ENCODE results near the gene TMEM132C.

The TMEM132C gene

DNA sequence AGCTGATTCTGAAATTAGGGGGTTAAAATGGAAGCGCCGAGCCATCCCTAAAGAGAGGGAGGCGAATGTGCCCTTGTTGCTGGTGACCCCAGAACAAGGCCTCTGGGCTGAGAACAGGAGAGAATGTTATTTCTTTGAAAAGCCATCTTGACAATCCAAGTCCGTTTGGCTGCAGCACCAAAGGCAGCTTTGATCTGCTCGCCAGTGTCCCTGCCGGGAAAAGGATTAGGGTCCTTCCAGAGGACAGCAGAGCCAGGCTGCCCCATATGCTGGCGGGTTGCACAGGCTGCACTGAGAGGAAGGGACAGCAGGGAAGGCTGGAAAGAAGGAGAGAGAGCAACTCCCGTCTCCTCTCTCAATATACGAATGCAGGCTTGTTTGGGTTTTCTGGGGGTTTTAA is 141.7 kb downstream of the TMEM132C start:
- Histone ChIP-seq H3K36me3 (ENCODE audit: control insufficient read depth in 2 of 2, insufficient read depth in 1 of 2, low read length in 2 of 2) (no peaks in the 10 kb centered on the region), H3K4me3 (ENCODE audit: low read depth, low read length) (no peak overlapping the region), H3K4me1 (ENCODE audit: control insufficient read depth, insufficient read depth, low read length) (no peaks in the 10 kb centered on the region), H3K27ac (ENCODE audit: extremely low read depth, low read depth, low read length) (no peak overlapping the region), H3K9me3 (ENCODE audit: control insufficient read depth, insufficient read depth, low read depth, low read length) (no peaks in the 10 kb centered on the region)
- TF ChIP-seq ZNF501 (tag by site-specific recombination; IDR thresholded peaks at IDR 0.05) (no peak), ZNF701 (tag by site-specific recombination; IDR thresholded peaks at IDR 0.05) (no peak), ZNF341 (tag by site-specific recombination; IDR thresholded peaks at IDR 0.05; ENCODE audit: low read depth) (no peak), ZNF626 (tag by site-specific recombination; IDR thresholded peaks at IDR 0.05) (no peak)
- TF ChIP-seq, protein P1, sequence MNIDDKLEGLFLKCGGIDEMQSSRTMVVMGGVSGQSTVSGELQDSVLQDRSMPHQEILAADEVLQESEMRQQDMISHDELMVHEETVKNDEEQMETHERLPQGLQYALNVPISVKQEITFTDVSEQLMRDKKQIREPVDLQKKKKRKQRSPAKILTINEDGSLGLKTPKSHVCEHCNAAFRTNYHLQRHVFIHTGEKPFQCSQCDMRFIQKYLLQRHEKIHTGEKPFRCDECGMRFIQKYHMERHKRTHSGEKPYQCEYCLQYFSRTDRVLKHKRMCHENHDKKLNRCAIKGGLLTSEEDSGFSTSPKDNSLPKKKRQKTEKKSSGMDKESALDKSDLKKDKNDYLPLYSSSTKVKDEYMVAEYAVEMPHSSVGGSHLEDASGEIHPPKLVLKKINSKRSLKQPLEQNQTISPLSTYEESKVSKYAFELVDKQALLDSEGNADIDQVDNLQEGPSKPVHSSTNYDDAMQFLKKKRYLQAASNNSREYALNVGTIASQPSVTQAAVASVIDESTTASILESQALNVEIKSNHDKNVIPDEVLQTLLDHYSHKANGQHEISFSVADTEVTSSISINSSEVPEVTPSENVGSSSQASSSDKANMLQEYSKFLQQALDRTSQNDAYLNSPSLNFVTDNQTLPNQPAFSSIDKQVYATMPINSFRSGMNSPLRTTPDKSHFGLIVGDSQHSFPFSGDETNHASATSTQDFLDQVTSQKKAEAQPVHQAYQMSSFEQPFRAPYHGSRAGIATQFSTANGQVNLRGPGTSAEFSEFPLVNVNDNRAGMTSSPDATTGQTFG (tag by site-specific recombination; IDR thresholded peaks at IDR 0.05; ENCODE audit: borderline replicate concordance): no peak
- TF ChIP-seq, protein P2, sequence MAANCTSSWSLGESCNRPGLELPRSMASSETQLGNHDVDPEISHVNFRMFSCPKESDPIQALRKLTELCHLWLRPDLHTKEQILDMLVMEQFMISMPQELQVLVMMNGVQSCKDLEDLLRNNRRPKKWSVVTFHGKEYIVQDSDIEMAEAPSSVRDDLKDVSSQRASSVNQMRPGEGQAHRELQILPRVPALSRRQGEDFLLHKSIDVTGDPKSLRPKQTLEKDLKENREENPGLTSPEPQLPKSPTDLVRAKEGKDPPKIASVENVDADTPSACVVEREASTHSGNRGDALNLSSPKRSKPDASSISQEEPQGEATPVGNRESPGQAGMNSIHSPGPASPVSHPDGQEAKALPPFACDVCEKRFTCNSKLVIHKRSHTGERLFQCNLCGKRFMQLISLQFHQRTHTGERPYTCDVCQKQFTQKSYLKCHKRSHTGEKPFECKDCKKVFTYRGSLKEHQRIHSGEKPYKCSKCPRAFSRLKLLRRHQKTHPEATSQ (tag by site-specific recombination; IDR thresholded peaks at IDR 0.05): no peak
- ChIA-PET POLR2A (no interaction called here), CTCF (no interaction called here)

DNA sequence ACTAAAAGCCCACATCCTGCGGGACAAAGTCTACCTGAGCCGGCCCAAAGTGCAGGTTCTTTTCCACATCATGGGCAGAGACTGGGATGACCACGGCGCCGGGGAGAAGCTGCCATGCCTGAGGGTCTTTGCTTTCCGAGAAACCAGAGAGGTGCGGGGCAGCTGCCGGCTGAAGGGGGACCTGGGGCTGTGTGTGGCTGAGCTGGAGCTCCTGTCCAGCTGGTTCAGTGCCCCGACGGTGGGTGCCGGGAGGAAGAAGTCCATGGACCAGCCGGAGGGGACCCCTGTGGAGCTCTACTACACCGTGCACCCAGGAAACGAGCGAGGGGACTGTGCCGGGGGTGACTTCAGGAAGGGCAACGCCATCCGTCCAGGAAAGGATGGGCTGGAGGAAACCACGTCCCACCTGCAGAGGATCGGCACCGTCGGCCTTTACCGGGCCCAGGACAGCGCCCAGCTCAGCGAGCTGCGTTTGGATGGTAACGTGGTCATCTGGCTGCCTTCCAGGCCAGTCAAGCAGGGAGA is 148.1 kb downstream of the TMEM132C start:
- ChIA-PET CTCF (no interaction called here), POLR2A (no interaction called here)
- TF ChIP-seq, protein P3, sequence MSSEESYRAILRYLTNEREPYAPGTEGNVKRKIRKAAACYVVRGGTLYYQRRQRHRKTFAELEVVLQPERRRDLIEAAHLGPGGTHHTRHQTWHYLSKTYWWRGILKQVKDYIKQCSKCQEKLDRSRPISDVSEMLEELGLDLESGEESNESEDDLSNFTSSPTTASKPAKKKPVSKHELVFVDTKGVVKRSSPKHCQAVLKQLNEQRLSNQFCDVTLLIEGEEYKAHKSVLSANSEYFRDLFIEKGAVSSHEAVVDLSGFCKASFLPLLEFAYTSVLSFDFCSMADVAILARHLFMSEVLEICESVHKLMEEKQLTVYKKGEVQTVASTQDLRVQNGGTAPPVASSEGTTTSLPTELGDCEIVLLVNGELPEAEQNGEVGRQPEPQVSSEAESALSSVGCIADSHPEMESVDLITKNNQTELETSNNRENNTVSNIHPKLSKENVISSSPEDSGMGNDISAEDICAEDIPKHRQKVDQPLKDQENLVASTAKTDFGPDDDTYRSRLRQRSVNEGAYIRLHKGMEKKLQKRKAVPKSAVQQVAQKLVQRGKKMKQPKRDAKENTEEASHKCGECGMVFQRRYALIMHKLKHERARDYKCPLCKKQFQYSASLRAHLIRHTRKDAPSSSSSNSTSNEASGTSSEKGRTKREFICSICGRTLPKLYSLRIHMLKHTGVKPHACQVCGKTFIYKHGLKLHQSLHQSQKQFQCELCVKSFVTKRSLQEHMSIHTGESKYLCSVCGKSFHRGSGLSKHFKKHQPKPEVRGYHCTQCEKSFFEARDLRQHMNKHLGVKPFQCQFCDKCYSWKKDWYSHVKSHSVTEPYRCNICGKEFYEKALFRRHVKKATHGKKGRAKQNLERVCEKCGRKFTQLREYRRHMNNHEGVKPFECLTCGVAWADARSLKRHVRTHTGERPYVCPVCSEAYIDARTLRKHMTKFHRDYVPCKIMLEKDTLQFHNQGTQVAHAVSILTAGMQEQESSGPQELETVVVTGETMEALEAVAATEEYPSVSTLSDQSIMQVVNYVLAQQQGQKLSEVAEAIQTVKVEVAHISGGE (tag by site-specific recombination; conservative IDR thresholded peaks at IDR 0.05; ENCODE audit: low read depth): no peak
- TF ChIP-seq, protein P4, sequence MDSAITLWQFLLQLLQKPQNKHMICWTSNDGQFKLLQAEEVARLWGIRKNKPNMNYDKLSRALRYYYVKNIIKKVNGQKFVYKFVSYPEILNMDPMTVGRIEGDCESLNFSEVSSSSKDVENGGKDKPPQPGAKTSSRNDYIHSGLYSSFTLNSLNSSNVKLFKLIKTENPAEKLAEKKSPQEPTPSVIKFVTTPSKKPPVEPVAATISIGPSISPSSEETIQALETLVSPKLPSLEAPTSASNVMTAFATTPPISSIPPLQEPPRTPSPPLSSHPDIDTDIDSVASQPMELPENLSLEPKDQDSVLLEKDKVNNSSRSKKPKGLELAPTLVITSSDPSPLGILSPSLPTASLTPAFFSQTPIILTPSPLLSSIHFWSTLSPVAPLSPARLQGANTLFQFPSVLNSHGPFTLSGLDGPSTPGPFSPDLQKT (IDR thresholded peaks at IDR 0.05; ENCODE audit: borderline replicate concordance, low read depth, low read length): no peak
- no peak for TF ChIP-seq ZNF239 (tag by site-specific recombination; IDR thresholded peaks at IDR 0.05)
- TF ChIP-seq ZSCAN30 (tag by site-specific recombination; IDR thresholded peaks at IDR 0.05): no peak
- no peak for TF ChIP-seq MZF1 (tag by site-specific recombination; IDR thresholded peaks at IDR 0.05; ENCODE audit: borderline replicate concordance)
- TF ChIP-seq, protein P5, sequence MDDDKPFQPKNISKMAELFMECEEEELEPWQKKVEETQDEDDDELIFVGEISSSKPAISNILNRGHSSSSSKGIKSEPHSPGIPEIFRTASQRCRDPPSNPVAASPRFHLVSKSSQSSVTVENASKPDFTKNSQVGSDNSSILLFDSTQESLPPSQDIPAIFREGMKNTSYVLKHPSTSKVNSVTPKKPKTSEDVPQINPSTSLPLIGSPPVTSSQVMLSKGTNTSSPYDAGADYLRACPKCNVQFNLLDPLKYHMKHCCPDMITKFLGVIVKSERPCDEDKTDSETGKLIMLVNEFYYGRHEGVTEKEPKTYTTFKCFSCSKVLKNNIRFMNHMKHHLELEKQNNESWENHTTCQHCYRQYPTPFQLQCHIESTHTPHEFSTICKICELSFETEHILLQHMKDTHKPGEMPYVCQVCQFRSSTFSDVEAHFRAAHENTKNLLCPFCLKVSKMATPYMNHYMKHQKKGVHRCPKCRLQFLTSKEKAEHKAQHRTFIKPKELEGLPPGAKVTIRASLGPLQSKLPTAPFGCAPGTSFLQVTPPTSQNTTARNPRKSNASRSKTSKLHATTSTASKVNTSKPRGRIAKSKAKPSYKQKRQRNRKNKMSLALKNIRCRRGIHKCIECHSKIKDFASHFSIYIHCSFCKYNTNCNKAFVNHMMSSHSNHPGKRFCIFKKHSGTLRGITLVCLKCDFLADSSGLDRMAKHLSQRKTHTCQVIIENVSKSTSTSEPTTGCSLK (tag by site-specific recombination; IDR thresholded peaks at IDR 0.05): no peak
- TF ChIP-seq ZNF223 (tag by site-specific recombination; IDR thresholded peaks at IDR 0.05): no peak
- no peak for TF ChIP-seq BCL11A (tag by site-specific recombination; IDR thresholded peaks at IDR 0.05; ENCODE audit: low read depth)
- no peak for TF ChIP-seq ZNF544 (tag by site-specific recombination; IDR thresholded peaks at IDR 0.05)
- TF ChIP-seq ZBTB8A (tag by site-specific recombination; IDR thresholded peaks at IDR 0.05): no peak
- TF ChIP-seq ZNF174 (tag by site-specific recombination; IDR thresholded peaks at IDR 0.05): no peak
- no peak for TF ChIP-seq ZNF501 (tag by site-specific recombination; IDR thresholded peaks at IDR 0.05)
- TF ChIP-seq, protein P6, sequence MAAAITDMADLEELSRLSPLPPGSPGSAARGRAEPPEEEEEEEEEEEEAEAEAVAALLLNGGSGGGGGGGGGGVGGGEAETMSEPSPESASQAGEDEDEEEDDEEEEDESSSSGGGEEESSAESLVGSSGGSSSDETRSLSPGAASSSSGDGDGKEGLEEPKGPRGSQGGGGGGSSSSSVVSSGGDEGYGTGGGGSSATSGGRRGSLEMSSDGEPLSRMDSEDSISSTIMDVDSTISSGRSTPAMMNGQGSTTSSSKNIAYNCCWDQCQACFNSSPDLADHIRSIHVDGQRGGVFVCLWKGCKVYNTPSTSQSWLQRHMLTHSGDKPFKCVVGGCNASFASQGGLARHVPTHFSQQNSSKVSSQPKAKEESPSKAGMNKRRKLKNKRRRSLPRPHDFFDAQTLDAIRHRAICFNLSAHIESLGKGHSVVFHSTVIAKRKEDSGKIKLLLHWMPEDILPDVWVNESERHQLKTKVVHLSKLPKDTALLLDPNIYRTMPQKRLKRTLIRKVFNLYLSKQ (tag by site-specific recombination; IDR thresholded peaks at IDR 0.05; ENCODE audit: borderline replicate concordance): no peak
- TF ChIP-seq ZBTB1 (tag by site-specific recombination; IDR thresholded peaks at IDR 0.05): no peak
- H3K27ac ChIP-seq (ENCODE audit: extremely low read depth, low read depth, low read length): no peak overlapping the region
- H3K4me1 ChIP-seq (ENCODE audit: control insufficient read depth, insufficient read depth, low read length): no peaks in the 10 kb centered on the region
- H3K36me3 ChIP-seq (ENCODE audit: control insufficient read depth in 2 of 2, insufficient read depth in 1 of 2, low read length in 2 of 2): no peaks in the 10 kb centered on the region
- H3K9me3 ChIP-seq (ENCODE audit: control insufficient read depth, insufficient read depth, low read depth, low read length): no peaks in the 10 kb centered on the region
- H3K4me3 ChIP-seq (ENCODE audit: low read depth, low read length): no peak overlapping the region

All from HEK293 (cell line).